Measurements from ENCODE around the gene TUBB1.
"Not testable (repeated sequence)": the region's sequence is repeated elsewhere in the genome, so short reads cannot be mapped to it uniquely, and the experiment has no call there.

- TF ChIP-seq CTCF (IDR thresholded peaks at IDR 0.05; ENCODE audit: borderline replicate concordance, extremely low read depth, low read length, poor library complexity, severe bottlenecking); EZH2 (IDR thresholded peaks at IDR 0.05; ENCODE audit: borderline replicate concordance, low read depth, low read length, severe bottlenecking): not testable (repeated sequence)
These were observed 22.3 kb downstream of the TUBB1 start for GRCh38 chr20:59041487-59041886.

Data from DND-41 (cell line).